HCT116 (cell line): ENCODE results near the gene PTPDC1.

Experiments used
- EZH2 ChIP-seq: fragments of 200-600 bp; sonication (generic); IDR thresholded peaks from 2 replicates; pipeline ENCODE4 v1.6.1; 2017; ENCODE audit warnings: antibody characterized with exemption, mixed run types
- POLR2A ChIP-seq: IDR thresholded peaks from 2 replicates; pipeline ENCODE4 v1.7.0; 2011; ENCODE audit warnings: borderline replicate concordance; ENCODE audit not compliant: insufficient read depth, insufficient read length; ENCODE audit errors: extremely low read depth
- POLR2AphosphoS5 ChIP-seq: IDR thresholded peaks from 2 replicates; pipeline ENCODE4 v1.6.1; 2011; ENCODE audit warnings: mild to moderate bottlenecking, low read depth, low read length, moderate library complexity
- REST ChIP-seq: IDR thresholded peaks from 2 replicates; pipeline ENCODE4 v1.6.1; 2012; ENCODE audit warnings: low read depth
- SIN3A ChIP-seq: IDR thresholded peaks from 2 replicates; pipeline ENCODE4 v1.6.1; 2012; ENCODE audit warnings: low read depth
- SRF ChIP-seq: IDR thresholded peaks from 2 replicates; pipeline ENCODE4 v1.6.1; 2012; ENCODE audit warnings: low read depth
- ZFX ChIP-seq: fragments of 450-650 bp; IDR thresholded peaks from 2 replicates; pipeline ENCODE4 v1.6.1; 2017
- TF ChIP-seq, protein P1 (sequence below), 3 experiments: fragments of 200-600 bp in 1 of 3; sonication (generic) in 1 of 3; IDR thresholded peaks in 2 of 3; conservative IDR thresholded peaks in 1 of 3; 2 replicates each; pipeline ENCODE4 v1.5.1; 2012 to 2017; ENCODE audit warnings: low read depth in 2 of 3, low read length in 2 of 3, antibody characterized with exemption in 1 of 3, borderline replicate concordance in 1 of 3, control low read depth in 1 of 3, mild to moderate bottlenecking in 1 of 3, mixed read lengths in 1 of 3, mixed run types in 1 of 3, moderate library complexity in 1 of 3; ENCODE audit not compliant: insufficient read depth in 1 of 3

GRCh38 chr9:94112716-94113465 lies 28.6 kb downstream of the PTPDC1 start:
- TF ChIP-seq ZFX (no peak), EZH2 (no peak), REST (no peak), SRF (no peak), POLR2A (no peak), SIN3A (no peak), POLR2AphosphoS5 (no peak)
- TF ChIP-seq, protein P1, sequence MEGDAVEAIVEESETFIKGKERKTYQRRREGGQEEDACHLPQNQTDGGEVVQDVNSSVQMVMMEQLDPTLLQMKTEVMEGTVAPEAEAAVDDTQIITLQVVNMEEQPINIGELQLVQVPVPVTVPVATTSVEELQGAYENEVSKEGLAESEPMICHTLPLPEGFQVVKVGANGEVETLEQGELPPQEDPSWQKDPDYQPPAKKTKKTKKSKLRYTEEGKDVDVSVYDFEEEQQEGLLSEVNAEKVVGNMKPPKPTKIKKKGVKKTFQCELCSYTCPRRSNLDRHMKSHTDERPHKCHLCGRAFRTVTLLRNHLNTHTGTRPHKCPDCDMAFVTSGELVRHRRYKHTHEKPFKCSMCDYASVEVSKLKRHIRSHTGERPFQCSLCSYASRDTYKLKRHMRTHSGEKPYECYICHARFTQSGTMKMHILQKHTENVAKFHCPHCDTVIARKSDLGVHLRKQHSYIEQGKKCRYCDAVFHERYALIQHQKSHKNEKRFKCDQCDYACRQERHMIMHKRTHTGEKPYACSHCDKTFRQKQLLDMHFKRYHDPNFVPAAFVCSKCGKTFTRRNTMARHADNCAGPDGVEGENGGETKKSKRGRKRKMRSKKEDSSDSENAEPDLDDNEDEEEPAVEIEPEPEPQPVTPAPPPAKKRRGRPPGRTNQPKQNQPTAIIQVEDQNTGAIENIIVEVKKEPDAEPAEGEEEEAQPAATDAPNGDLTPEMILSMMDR (IDR thresholded peaks at IDR 0.05 in 2 of 3, conservative IDR thresholded peaks at IDR 0.05 in 1 of 3; ENCODE audit: borderline replicate concordance in 1 of 3, insufficient read depth in 1 of 3, low read depth in 2 of 3, low read length in 2 of 3): no peak
